ENCODE data around the gene PSMD4. TPM values are rescaled to one million over a fixed set of nuclear protein-coding genes. Genes with fewer than 3 reads are reported as not detected.
A peak's percentile ranks its signal among the peaks of the same experiment; 100 is the strongest.

Gene PSMD4
- total RNA-seq, 1 experiment from 2014 or later, result 250 TPM

- BruUV-seq (replicated peaks), result no TSS peak
- TF ChIP-seq CTCF (IDR thresholded peaks at IDR 0.05; ENCODE audit: insufficient read depth in 1 of 2, low read depth in 1 of 2, low read length in 1 of 2, severe bottlenecking in 1 of 2, unreplicated experiment in 1 of 2), result no peak
- H3K4me1 ChIP-seq, result no peaks in the 10 kb centered on the region
- Mint-ChIP-seq H3K27me3 (ENCODE audit: insufficient read depth, unreplicated experiment) (no peaks in the 10 kb centered on the region), H3K4me3 (ENCODE audit: unreplicated experiment) (no peak overlapping the region), H3K36me3 (ENCODE audit: insufficient read depth, unreplicated experiment) (peaks cover 90% of the 10 kb centered on the region), H3K4me1 (ENCODE audit: low read depth, unreplicated experiment) (no peaks in the 10 kb centered on the region), H3K9me3 (ENCODE audit: unreplicated experiment) (no peaks in the 10 kb centered on the region), H3K27ac (ENCODE audit: unreplicated experiment) (peak overlapping the region; percentile 48)
- ChIA-PET POLR2A (no interaction called here), CTCF (no interaction called here)
- H3K4me3 ChIP-seq (ENCODE audit: low read depth, low read length), result no peak overlapping the region
- intact Hi-C loops (cut with micrococcal nuclease; ENCODE audit: unreplicated experiment), result no loop called here
- DNase-seq, result no peak
- H3K36me3 ChIP-seq (ENCODE audit: control insufficient read depth, insufficient read depth, low read length), result peaks cover 7% of the 10 kb centered on the region
- H3K27me3 ChIP-seq (replicated peaks; ENCODE audit: control insufficient read depth, insufficient read depth, low read length), result no peaks in the 10 kb centered on the region
- no peaks in the 10 kb centered on the region for H3K9me3 ChIP-seq
Observed at GRCh38 chr1:151289991-151290708, 35.6 kb downstream of the PSMD4 start.

- peak overlapping the region; percentile 48 for H3K27ac Mint-ChIP-seq (ENCODE audit: unreplicated experiment)
Observed at GRCh38 chr1:151290709-151291303, 36.3 kb downstream of the PSMD4 start.

More at GRCh38 chr1:151290709-151291303, 36.3 kb downstream of the PSMD4 start:
- intact Hi-C loops (cut with micrococcal nuclease; ENCODE audit: unreplicated experiment), result no loop called here
- H3K9me3 Mint-ChIP-seq (ENCODE audit: unreplicated experiment), result no peaks in the 10 kb centered on the region
- Histone ChIP-seq H3K9me3 (no peaks in the 10 kb centered on the region), H3K27me3 (replicated peaks; ENCODE audit: control insufficient read depth, insufficient read depth, low read length) (no peaks in the 10 kb centered on the region), H3K4me3 (ENCODE audit: low read depth, low read length) (no peak overlapping the region), H3K36me3 (ENCODE audit: control insufficient read depth, insufficient read depth, low read length) (peaks cover 7% of the 10 kb centered on the region), H3K4me1 (no peaks in the 10 kb centered on the region)
- peaks cover 85% of the 10 kb centered on the region for H3K36me3 Mint-ChIP-seq (ENCODE audit: insufficient read depth, unreplicated experiment)
- no peak for DNase-seq
- H3K4me3 Mint-ChIP-seq (ENCODE audit: unreplicated experiment), result no peak overlapping the region
- no peaks in the 10 kb centered on the region for H3K4me1 Mint-ChIP-seq (ENCODE audit: low read depth, unreplicated experiment)
- TF ChIP-seq CTCF (IDR thresholded peaks at IDR 0.05; ENCODE audit: insufficient read depth in 1 of 2, low read depth in 1 of 2, low read length in 1 of 2, severe bottlenecking in 1 of 2, unreplicated experiment in 1 of 2), result no peak
- POLR2A ChIA-PET, result no interaction called here
- no TSS peak for BruUV-seq (replicated peaks)
- H3K27me3 Mint-ChIP-seq (ENCODE audit: insufficient read depth, unreplicated experiment), result no peaks in the 10 kb centered on the region
- CTCF ChIA-PET, result no interaction called here
